A549 (cell line): Measurements from ENCODE around the gene IGF2BP1. TPM values are rescaled to one million over a fixed set of nuclear protein-coding genes. Genes with fewer than 3 reads are reported as not detected.

ENCODE experiments used
- ATAC-seq, 2 experiments: fragments of 200-7000 bp in 1 of 2; fragments of >200 bp in 1 of 2; cut with Nextera tagmentation in 1 of 2; cut with Tn5 transposase in 1 of 2; 3 replicates each; pipeline versions ENCODE4 v1.8.0 to v1.9.1; 2018 to 2020; ENCODE audit warnings: mild to moderate bottlenecking in 1 of 2, moderate library complexity in 1 of 2
- CTCF ChIA-PET: fragments of 300-600 bp; sonication (Branson Sonifier 250); formaldehyde crosslinking; extraction: SDS; loops from one replicate; lab custom pipeline; 2021; ENCODE audit warnings: antibody characterized with exemption, inconsistent platforms; lab: Yijun Ruan, JAX
- POLR2A ChIA-PET: fragments of 350-600 bp; formaldehyde crosslinking; extraction: SDS; loops from one replicate; lab custom pipeline; 2021; ENCODE audit warnings: antibody characterized with exemption, inconsistent platforms; lab: Yijun Ruan, JAX
- DNase-seq, 2 experiments: peaks; one replicate each; pipeline versions ENCODE4 v3.0.0 to v3.0.0-alpha.2; 2011 to 2016; ENCODE audit warnings: low read depth in 1 of 2, low spot score in 1 of 2
- FAIRE-seq: peaks from 2 replicates; lab custom pipeline; 2011; peaks lifted over from hg19 to GRCh38; lab: Jason Lieb, UNC
- H3K27ac ChIP-seq, 2 experiments: fragments of >200 bp; sonication (Bioruptor Twin); formaldehyde crosslinking; 3 replicates each; pipeline ENCODE4 v1.5.1; 2016 to 2017
- H3K4me1 ChIP-seq: fragments of >200 bp; sonication (Bioruptor Twin); formaldehyde crosslinking; 3 replicates; pipeline ENCODE4 v1.6.1; 2016
- H3K4me2 ChIP-seq: fragments of >200 bp; sonication (Bioruptor Twin); formaldehyde crosslinking; 3 replicates; pipeline ENCODE4 v1.6.1; 2016
- H3K4me3 ChIP-seq: fragments of >200 bp; sonication (Bioruptor Twin); formaldehyde crosslinking; 3 replicates; pipeline ENCODE4 v1.5.1; 2016
- H3K9me3 ChIP-seq: fragments of >200 bp; sonication (Bioruptor Twin); formaldehyde crosslinking; 3 replicates; pipeline ENCODE4 v1.6.1; 2016
- CBX2 ChIP-seq: fragments of 200-600 bp; sonication (generic); IDR thresholded peaks from 2 replicates; pipeline ENCODE4 v1.6.1; 2016; ENCODE audit warnings: low read depth, mild to moderate bottlenecking, borderline replicate concordance
- CHD4 ChIP-seq: fragments of 200-600 bp; sonication (generic); IDR thresholded peaks from 2 replicates; pipeline ENCODE4 v1.6.1; 2016; ENCODE audit warnings: antibody characterized with exemption, mild to moderate bottlenecking, borderline replicate concordance
- EHF ChIP-seq: fragments of 250-450 bp; sonication (Bioruptor Pico); IDR thresholded peaks from 2 replicates; pipeline ENCODE4 v1.5.0; 2020; ENCODE audit warnings: mild to moderate bottlenecking
- EP300 ChIP-seq, 2 experiments: fragments of >200 bp; sonication (Bioruptor Twin); formaldehyde crosslinking; IDR thresholded peaks; 2 replicates in 1 of 2; 3 replicates in 1 of 2; pipeline ENCODE4 v1.6.1; 2016 to 2017
- FOSB ChIP-seq: fragments of 250-450 bp; sonication (Bioruptor Pico); IDR thresholded peaks from 2 replicates; pipeline ENCODE4 v1.5.0; 2020; ENCODE audit warnings: mild to moderate bottlenecking, moderate library complexity
- HMGXB4 ChIP-seq: fragments of 250-450 bp; sonication (Bioruptor Pico); IDR thresholded peaks from 2 replicates; pipeline ENCODE4 v1.5.0; 2021; ENCODE audit warnings: mild to moderate bottlenecking, moderate library complexity, borderline replicate concordance
- HOXA7 ChIP-seq: fragments of 250-450 bp; sonication (Bioruptor Pico); IDR thresholded peaks from 2 replicates; pipeline ENCODE4 v1.5.0; 2020; ENCODE audit warnings: mild to moderate bottlenecking, moderate library complexity
- HOXB13 ChIP-seq: fragments of 250-450 bp; sonication (Bioruptor Pico); IDR thresholded peaks from 2 replicates; pipeline ENCODE4 v1.5.0; 2020; ENCODE audit warnings: low read depth, mild to moderate bottlenecking, moderate library complexity
- HOXB5 ChIP-seq: fragments of 250-450 bp; sonication (Bioruptor Pico); IDR thresholded peaks from 2 replicates; pipeline ENCODE4 v1.5.0; 2020; ENCODE audit warnings: mild to moderate bottlenecking, moderate library complexity
- JUN ChIP-seq, 2 experiments: fragments of >200 bp; sonication (Bioruptor Twin); formaldehyde crosslinking; IDR thresholded peaks; 2 replicates in 1 of 2; 3 replicates in 1 of 2; pipeline ENCODE4 v1.6.1; 2016 to 2017
- KDM1A ChIP-seq: fragments of 200-600 bp; sonication (generic); IDR thresholded peaks from 2 replicates; pipeline ENCODE4 v1.6.1; 2016; ENCODE audit warnings: low read depth, mild to moderate bottlenecking
- MAFK ChIP-seq: fragments of 450-650 bp; IDR thresholded peaks from 2 replicates; pipeline ENCODE4 v1.6.1; 2014; ENCODE audit not compliant: partially characterized antibody
- MAZ ChIP-seq: fragments of 150-350 bp; IDR thresholded peaks from 2 replicates; pipeline ENCODE4 v1.6.1; 2014; ENCODE audit warnings: antibody characterized with exemption, low read depth, low read length, borderline replicate concordance
- MYC ChIP-seq: IDR thresholded peaks from 2 replicates; pipeline ENCODE4 v1.6.1; 2012; ENCODE audit warnings: mild to moderate bottlenecking, inconsistent platforms, low read length, improper control_type of control experiment, borderline replicate concordance
- NFE2L2 ChIP-seq: fragments of 150-350 bp; conservative IDR thresholded peaks from 2 replicates; pipeline ENCODE4 v1.6.1; 2014; ENCODE audit warnings: low read length
- PHF8 ChIP-seq: fragments of 200-600 bp; sonication (generic); IDR thresholded peaks from 2 replicates; pipeline ENCODE4 v1.6.1; 2016; ENCODE audit warnings: low read depth, mild to moderate bottlenecking, antibody characterized with exemption, moderate library complexity, borderline replicate concordance
- POLR2A ChIP-seq: IDR thresholded peaks from 2 replicates; pipeline ENCODE4 v1.6.1; 2012; ENCODE audit warnings: mild to moderate bottlenecking, low read length
- RAD21 ChIP-seq, 2 experiments: fragments of >200 bp in 1 of 2; sonication (Bioruptor Twin) in 1 of 2; formaldehyde crosslinking in 1 of 2; IDR thresholded peaks in 1 of 2; conservative IDR thresholded peaks in 1 of 2; 2 replicates in 1 of 2; 3 replicates in 1 of 2; pipeline ENCODE4 v1.6.1; 2012 to 2018; ENCODE audit warnings: inconsistent platforms in 1 of 2
- RARB ChIP-seq: fragments of 250-450 bp; sonication (Bioruptor Pico); IDR thresholded peaks from 2 replicates; pipeline ENCODE4 v1.8.0; 2021; ENCODE audit warnings: mild to moderate bottlenecking, moderate library complexity
- RFX5 ChIP-seq: fragments of 450-650 bp; IDR thresholded peaks from 2 replicates; pipeline ENCODE4 v1.7.1; 2014; ENCODE audit warnings: antibody characterized with exemption, mild to moderate bottlenecking, moderate library complexity
- SMC3 ChIP-seq: fragments of >200 bp; sonication (Bioruptor Twin); formaldehyde crosslinking; IDR thresholded peaks from 3 replicates; pipeline ENCODE4 v1.6.1; 2018; ENCODE audit warnings: inconsistent platforms
- TFCP2L1 ChIP-seq: fragments of 250-450 bp; sonication (Bioruptor Pico); IDR thresholded peaks from 2 replicates; pipeline ENCODE4 v1.5.0; 2021; ENCODE audit warnings: mild to moderate bottlenecking
- TP53 ChIP-seq: fragments of 250-450 bp; sonication (Bioruptor Pico); IDR thresholded peaks from 2 replicates; pipeline ENCODE4 v1.5.0; 2021; ENCODE audit warnings: mild to moderate bottlenecking, moderate library complexity
- USF2 ChIP-seq: fragments of 450-650 bp; IDR thresholded peaks from 2 replicates; pipeline ENCODE4 v1.6.1; 2014; ENCODE audit warnings: antibody characterized with exemption
- ZC3H11A ChIP-seq: fragments of 450-650 bp; IDR thresholded peaks from 2 replicates; pipeline ENCODE4 v1.6.1; 2014; ENCODE audit warnings: antibody characterized with exemption, mild to moderate bottlenecking
- ZFP36 ChIP-seq: fragments of 450-650 bp; IDR thresholded peaks from 2 replicates; pipeline ENCODE4 v1.6.1; 2014; ENCODE audit warnings: borderline replicate concordance; ENCODE audit not compliant: partially characterized antibody
- ZNF302 ChIP-seq: fragments of 250-450 bp; sonication (Bioruptor Pico); IDR thresholded peaks from 2 replicates; pipeline ENCODE4 v1.9.0; 2021; ENCODE audit warnings: inconsistent platforms, mild to moderate bottlenecking, moderate library complexity
- whole genome bisulfite sequencing: methylation state at CpG from one replicate; pipeline ENCODE4 v1.1.6; 2017; ENCODE audit errors: missing lambda C conversion rate; 5-methylcytosine and 5-hydroxymethylcytosine counted together
- polyA plus RNA-seq, 4 experiments: library from polyadenylated mRNA; depleted of rRNA in 3 of 4; stranded (reverse); fragments of >200 nt; fragmentation: RNase III in 1 of 4; extraction: RNeasy Plus Mini Kit Qiagen cat#74134 plus additional on column Dnase treatment in 1 of 4; gene quantifications; 2 replicates in 3 of 4; 3 replicates in 1 of 4; pipeline ENCODE4 v1.2.3, GENCODE V29; 2011 to 2017
- TF ChIP-seq, protein P1 (sequence below): fragments of >200 bp; sonication (Bioruptor Twin); formaldehyde crosslinking; IDR thresholded peaks from 2 replicates; pipeline ENCODE4 v1.6.1; 2016

Gene IGF2BP1
- polyA plus RNA-seq, 2 of the 4 experiments (the other 2 are of a cell fraction), result 26.2 to 40.3 TPM

DNA sequence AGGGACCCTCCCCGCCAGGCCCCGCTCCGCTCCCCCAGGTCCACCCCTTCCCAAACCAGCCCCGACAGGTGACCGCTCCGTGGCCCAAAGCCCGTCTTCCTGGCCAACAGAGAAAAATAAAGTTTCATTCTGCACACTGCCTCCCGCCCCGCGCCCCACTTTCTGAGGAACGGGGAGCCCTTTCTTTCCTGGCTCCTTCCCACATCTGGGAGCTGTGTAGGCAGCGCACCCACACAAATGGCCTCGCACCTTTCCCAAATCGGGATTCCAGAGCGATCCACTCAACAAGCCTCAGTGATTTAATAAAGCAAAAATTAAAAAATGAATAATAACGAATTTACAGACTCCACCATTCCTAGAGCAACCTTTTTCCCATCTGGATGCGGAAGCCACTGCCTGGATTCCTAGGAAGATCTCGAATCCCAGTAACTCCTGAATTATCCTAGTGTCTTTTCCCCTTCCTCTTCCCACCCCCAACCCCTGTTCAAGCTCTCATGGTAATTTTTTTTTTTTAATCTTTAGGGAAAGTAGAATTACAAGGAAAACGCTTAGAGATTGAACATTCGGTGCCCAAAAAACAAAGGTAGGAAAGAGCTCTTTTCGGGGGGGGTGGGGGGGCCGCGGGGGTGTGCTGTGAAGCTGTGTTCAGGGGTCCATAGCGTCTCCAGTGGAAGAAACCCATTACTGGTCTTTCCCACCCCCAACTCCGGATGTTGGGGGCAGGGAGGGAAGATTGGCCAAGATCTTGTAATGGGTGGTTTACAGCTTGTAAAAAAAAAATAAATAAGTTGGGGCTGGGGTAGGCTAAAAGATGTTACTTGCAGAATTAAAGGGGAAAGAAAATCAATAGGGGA lies 1.6 kb downstream of the IGF2BP1 start (continued):
- TF ChIP-seq MYC (no peak), HOXA7 (CRISPR knock-in tag) (no peak), ZNF302 (CRISPR knock-in tag) (no peak), KDM1A (no peak), RAD21 (conservative IDR thresholded peaks at IDR 0.05 in 1 of 2, IDR thresholded peaks at IDR 0.05 in 1 of 2) (peak; percentile 8 to 39; a peak in 2 of 5 replicates), HOXB5 (CRISPR knock-in tag) (no peak), HMGXB4 (CRISPR knock-in tag) (no peak), HOXB13 (CRISPR knock-in tag) (no peak), FOSB (CRISPR knock-in tag) (no peak), RFX5 (no peak), EP300 (IDR thresholded peaks at IDR 0.05) (no peak), RARB (no peak), ZFP36 (no peak), NFE2L2 (no peak), ZC3H11A (no peak), MAFK (no peak), TFCP2L1 (CRISPR knock-in tag) (no peak), POLR2A (no peak), SMC3 (0 out of 3 replicates have a peak, but pooled peaks have one; percentile 21), CHD4 (no peak), JUN (IDR thresholded peaks at IDR 0.05) (peak in 1 of 2 experiments; percentile 30; a peak in 1 of 5 replicates)

GRCh38 chr17:49000943-49001342 lies 3.8 kb downstream of the IGF2BP1 start:
- WGBS, result 5% methylated on average over 1 of the region's 1 CpG
- H3K4me3 ChIP-seq, result peak overlapping the region; percentile 60
- no peaks in the 10 kb centered on the region for H3K9me3 ChIP-seq
- peak overlapping the region; percentile 93 to 97 for H3K27ac ChIP-seq
- peaks cover 53% of the 10 kb centered on the region for H3K4me1 ChIP-seq
- peak; percentile 98 for FAIRE-seq
- ChIA-PET POLR2A (no interaction called here), CTCF (interaction anchor here (1.8 to 30.3 kb wide), 3 partner anchors 11 to 52 kb away, joined by 4 to 639 read pairs (median 256); partner anchors contain the start of gene SNF8)
- DNase-seq, result no peak
- no peak for TF ChIP-seq EHF (CRISPR knock-in tag)
- TF ChIP-seq RARB, result no peak
- TF ChIP-seq TP53 (CRISPR knock-in tag), result no peak
- TF ChIP-seq USF2, result no peak
- TF ChIP-seq PHF8, result no peak
- no peak for TF ChIP-seq CBX2
- no peak for TF ChIP-seq EP300 (IDR thresholded peaks at IDR 0.05)
- TF ChIP-seq MAZ, result no peak
- no peak for TF ChIP-seq RFX5
- TF ChIP-seq, protein P1, sequence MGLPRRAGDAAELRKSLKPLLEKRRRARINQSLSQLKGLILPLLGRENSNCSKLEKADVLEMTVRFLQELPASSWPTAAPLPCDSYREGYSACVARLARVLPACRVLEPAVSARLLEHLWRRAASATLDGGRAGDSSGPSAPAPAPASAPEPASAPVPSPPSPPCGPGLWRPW, result no peak
- no peak for TF ChIP-seq CHD4
- no peak for TF ChIP-seq HOXA7 (CRISPR knock-in tag)
- TF ChIP-seq FOSB (CRISPR knock-in tag), result no peak
- TF ChIP-seq SMC3, result no peak
- ATAC-seq, result no peak
- H3K4me2 ChIP-seq, result peak overlapping the region; percentile 90
